IgD-negative memory B cell (primary cell): Measurements from ENCODE around the gene FAM171A1. TPM values are rescaled to one million over a fixed set of nuclear protein-coding genes. Genes with fewer than 3 reads are reported as not detected.
A peak's percentile ranks its signal among the peaks of the same experiment; 100 is the strongest.

ENCODE experiments used
- H3K27ac Mint-ChIP-seq, 3 donors: one replicate each; pipeline ENCODE4 v1.8.0; 2020 to 2022; ENCODE audit warnings: mild to moderate bottlenecking in 3 of 3, mixed read lengths in 3 of 3, moderate library complexity in 1 of 3
- H3K27me3 Mint-ChIP-seq: one replicate; pipeline ENCODE4 v1.8.0; 2021; ENCODE audit warnings: mixed read lengths
- H3K36me3 Mint-ChIP-seq: one replicate; pipeline ENCODE4 v1.8.0; 2020; ENCODE audit warnings: mild to moderate bottlenecking, mixed read lengths
- H3K4me1 Mint-ChIP-seq, 3 donors: one replicate each; pipeline ENCODE4 v1.8.0; 2020 to 2022; ENCODE audit warnings: mixed read lengths in 3 of 3, mild to moderate bottlenecking in 1 of 3
- H3K4me3 Mint-ChIP-seq, 4 donors: one replicate each; pipeline ENCODE4 v1.8.0; 2020 to 2022; ENCODE audit warnings: mild to moderate bottlenecking in 4 of 4, mixed read lengths in 4 of 4, moderate library complexity in 3 of 4
- H3K9me3 Mint-ChIP-seq, 3 donors: one replicate each; pipeline ENCODE4 v1.8.0; 2020 to 2021; ENCODE audit warnings: mixed read lengths in 3 of 3, mild to moderate bottlenecking in 1 of 3
- polyA plus RNA-seq: library from polyadenylated mRNA; unstranded; fragments of 300-500 nt; fragmentation: Illumina TruSeq; gene quantifications from one replicate; pipeline ENCODE4 v1.2.3, GENCODE V29; 2021

FAM171A1 gene
- polyA plus RNA-seq, 1 donor from 2014 or later: 0.36 TPM

DNA sequence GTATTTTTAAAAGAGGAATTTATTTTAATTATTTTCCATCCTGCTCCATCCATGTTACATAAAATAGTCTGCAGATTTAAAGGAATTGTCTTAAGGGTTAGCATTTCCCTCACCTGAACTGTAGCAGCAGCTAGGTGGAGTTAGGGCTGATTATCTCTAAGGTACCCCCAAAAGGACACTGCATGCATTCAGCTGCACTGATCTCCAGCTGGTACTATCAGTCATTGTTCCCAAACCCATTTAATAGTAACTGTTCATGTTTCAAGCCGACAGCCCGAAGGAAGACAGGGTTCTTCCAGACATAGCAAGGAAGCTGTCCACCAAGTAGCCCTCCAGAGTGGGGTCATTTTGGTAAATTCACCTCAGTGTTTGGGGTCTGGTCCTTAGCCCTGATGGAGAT is 48.7 kb downstream of the FAM171A1 start:
- no peak overlapping the region for H3K27ac Mint-ChIP-seq
- H3K4me1 Mint-ChIP-seq: no peaks in the 10 kb centered on the region
- no peak overlapping the region for H3K4me3 Mint-ChIP-seq
- peaks cover 9% of the 10 kb centered on the region for H3K27me3 Mint-ChIP-seq
- H3K9me3 Mint-ChIP-seq: peaks cover 0 to 4% (median 0%) of the 10 kb centered on the region in 3 donors
- no peaks in the 10 kb centered on the region for H3K36me3 Mint-ChIP-seq

GRCh38 chr10:15321431-15322341 is 49.4 kb downstream of the FAM171A1 start:
- no peak overlapping the region for H3K27ac Mint-ChIP-seq
- no peaks in the 10 kb centered on the region for H3K4me1 Mint-ChIP-seq
- peaks cover 0 to 4% (median 0%) of the 10 kb centered on the region in 3 donors for H3K9me3 Mint-ChIP-seq
- H3K36me3 Mint-ChIP-seq: no peaks in the 10 kb centered on the region
- H3K4me3 Mint-ChIP-seq: no peak overlapping the region
- H3K27me3 Mint-ChIP-seq: peaks cover 8% of the 10 kb centered on the region

DNA sequence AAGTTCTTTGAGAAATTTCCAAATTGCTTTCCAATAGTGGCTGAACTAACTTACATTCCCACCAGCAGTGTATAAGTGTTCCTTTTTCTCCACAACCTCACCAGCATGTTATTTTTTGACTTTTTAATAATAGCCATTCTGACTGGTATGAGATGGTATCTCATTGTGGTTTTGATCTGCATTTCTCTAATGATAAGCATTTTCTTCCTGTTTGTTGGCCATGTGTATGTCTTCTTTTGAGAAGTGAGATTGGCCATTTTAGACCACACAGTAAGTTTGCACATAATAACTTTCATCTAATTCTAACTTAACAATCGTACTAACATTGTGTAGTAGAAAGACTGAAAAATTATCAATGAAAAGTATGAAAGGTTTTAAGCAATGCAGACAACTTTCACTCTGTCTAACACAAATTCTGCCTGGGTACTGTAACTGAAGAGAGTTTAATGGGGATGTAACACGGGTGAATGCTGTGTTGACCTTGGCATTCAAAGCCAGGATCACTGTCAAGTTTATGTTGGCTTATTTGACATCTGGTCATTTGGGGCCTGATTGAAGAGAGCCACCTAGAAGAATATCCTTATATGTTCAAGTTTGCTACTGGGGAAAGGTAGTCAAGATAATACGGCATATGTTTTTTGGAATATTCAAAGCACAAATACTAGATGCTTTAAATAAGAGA is 50.4 kb downstream of the FAM171A1 start:
- Mint-ChIP-seq H3K4me1 (no peaks in the 10 kb centered on the region), H3K9me3 (peaks cover 0 to 4% (median 0%) of the 10 kb centered on the region in 3 donors), H3K27me3 (peaks cover 5% of the 10 kb centered on the region), H3K36me3 (no peaks in the 10 kb centered on the region), H3K4me3 (no peak overlapping the region), H3K27ac (no peak overlapping the region)

DNA sequence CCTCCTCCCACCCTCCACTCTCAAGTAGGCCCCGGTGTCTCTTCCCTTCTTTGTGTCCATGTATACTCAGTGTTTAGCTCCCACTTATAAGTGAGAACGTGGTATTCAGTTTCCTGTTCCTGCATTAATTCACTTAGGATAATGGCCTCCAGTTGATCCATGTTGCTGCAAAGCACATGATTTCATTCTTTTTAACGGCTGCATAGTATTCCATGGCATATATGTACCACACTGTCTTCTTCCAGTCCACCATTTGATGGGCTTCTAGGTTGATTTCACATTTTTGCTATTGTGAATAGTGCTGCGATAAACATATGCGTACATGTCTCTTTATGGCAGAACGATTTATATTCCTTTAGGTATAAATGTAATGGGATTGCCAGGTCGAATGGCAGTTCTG is 51.0 kb downstream of the FAM171A1 start:
- Mint-ChIP-seq H3K9me3 (peaks cover 0 to 4% (median 0%) of the 10 kb centered on the region in 3 donors), H3K36me3 (no peaks in the 10 kb centered on the region), H3K27me3 (peaks cover 3% of the 10 kb centered on the region), H3K27ac (no peak overlapping the region), H3K4me3 (no peak overlapping the region), H3K4me1 (no peaks in the 10 kb centered on the region)

- Mint-ChIP-seq H3K4me3 (no peak overlapping the region), H3K27ac (peak overlapping the region in 1 of 3 donors; percentile 20), H3K27me3 (peaks cover 5% of the 10 kb centered on the region), H3K36me3 (no peaks in the 10 kb centered on the region), H3K9me3 (peaks cover 0 to 4% (median 0%) of the 10 kb centered on the region in 3 donors), H3K4me1 (peaks cover 0 to 3% (median 0%) of the 10 kb centered on the region in 3 donors)
Measured at GRCh38 chr10:15316871-15317464, 54.1 kb downstream of the FAM171A1 start.

GRCh38 chr10:15316145-15316544 is 54.9 kb downstream of the FAM171A1 start:
- no peaks in the 10 kb centered on the region for H3K36me3 Mint-ChIP-seq

DNA sequence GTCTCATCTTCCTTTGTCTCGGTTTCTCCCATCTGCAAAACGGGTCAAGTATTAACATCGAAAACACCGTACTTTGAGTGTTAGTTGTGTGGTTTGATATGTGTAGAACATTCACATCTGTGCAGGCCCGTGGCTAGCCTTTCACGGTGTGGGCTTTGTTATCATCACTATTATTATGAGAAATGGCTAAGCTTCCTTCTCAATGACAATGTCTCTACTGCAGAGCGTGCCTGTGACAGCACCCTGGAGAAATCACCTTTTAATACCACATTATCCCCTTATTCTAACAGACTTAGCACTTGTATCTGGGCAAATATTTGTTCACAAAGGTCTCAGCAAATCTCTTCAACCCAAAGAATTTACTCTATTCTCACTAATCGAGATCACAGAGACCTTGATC is 55.8 kb downstream of the FAM171A1 start:
- no peaks in the 10 kb centered on the region for H3K36me3 Mint-ChIP-seq
- H3K4me1 Mint-ChIP-seq: peaks cover 0 to 3% (median 0%) of the 10 kb centered on the region in 3 donors
- no peak overlapping the region for H3K27ac Mint-ChIP-seq
- peaks cover 5% of the 10 kb centered on the region for H3K27me3 Mint-ChIP-seq
- no peak overlapping the region for H3K4me3 Mint-ChIP-seq
- no peaks in the 10 kb centered on the region for H3K9me3 Mint-ChIP-seq

More at GRCh38 chr10:15316145-15316544, 54.9 kb downstream of the FAM171A1 start:
- H3K9me3 Mint-ChIP-seq: peaks cover 0 to 4% (median 0%) of the 10 kb centered on the region in 3 donors
- H3K4me1 Mint-ChIP-seq: peaks cover 0 to 3% (median 0%) of the 10 kb centered on the region in 3 donors
- H3K27me3 Mint-ChIP-seq: peaks cover 5% of the 10 kb centered on the region
- no peak overlapping the region for H3K4me3 Mint-ChIP-seq
- H3K27ac Mint-ChIP-seq: no peak overlapping the region

GRCh38 chr10:15314482-15315045 is 56.5 kb downstream of the FAM171A1 start:
- Mint-ChIP-seq H3K36me3 (no peaks in the 10 kb centered on the region), H3K4me3 (no peak overlapping the region), H3K4me1 (peaks cover 0 to 3% (median 0%) of the 10 kb centered on the region in 3 donors), H3K27me3 (peaks cover 5% of the 10 kb centered on the region), H3K27ac (no peak overlapping the region), H3K9me3 (no peaks in the 10 kb centered on the region)

GRCh38 chr10:15313843-15314242 is 57.2 kb downstream of the FAM171A1 start:
- peaks cover 5% of the 10 kb centered on the region for H3K27me3 Mint-ChIP-seq
- no peak overlapping the region for H3K4me3 Mint-ChIP-seq
- no peaks in the 10 kb centered on the region for H3K9me3 Mint-ChIP-seq
- no peak overlapping the region for H3K27ac Mint-ChIP-seq
- peaks cover 0 to 3% (median 0%) of the 10 kb centered on the region in 3 donors for H3K4me1 Mint-ChIP-seq
- no peaks in the 10 kb centered on the region for H3K36me3 Mint-ChIP-seq

DNA sequence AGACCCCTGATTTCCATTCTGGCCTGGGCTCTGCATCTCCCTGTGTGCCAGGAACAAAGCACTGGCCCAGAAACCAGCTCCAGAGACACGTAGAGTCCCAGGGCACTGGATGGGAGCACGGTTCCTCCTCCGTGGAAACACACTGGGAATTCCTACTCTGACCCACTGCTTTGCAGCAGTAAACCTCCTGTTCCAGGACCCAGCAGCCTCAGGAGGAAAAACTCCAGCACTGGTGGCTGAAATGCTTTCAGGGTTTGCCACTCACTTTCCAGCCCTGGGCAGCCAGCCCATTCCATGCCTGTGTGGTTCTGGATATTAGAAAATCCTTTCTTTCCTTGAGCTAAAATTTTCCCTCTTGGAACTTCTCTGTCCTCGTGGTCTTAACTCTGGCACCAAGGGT is 58.0 kb downstream of the FAM171A1 start:
- H3K9me3 Mint-ChIP-seq: no peaks in the 10 kb centered on the region
- peaks cover 5% of the 10 kb centered on the region for H3K27me3 Mint-ChIP-seq
- no peak overlapping the region for H3K27ac Mint-ChIP-seq
- no peaks in the 10 kb centered on the region for H3K36me3 Mint-ChIP-seq
- no peak overlapping the region for H3K4me3 Mint-ChIP-seq
- H3K4me1 Mint-ChIP-seq: peaks cover 0 to 3% (median 0%) of the 10 kb centered on the region in 3 donors

DNA sequence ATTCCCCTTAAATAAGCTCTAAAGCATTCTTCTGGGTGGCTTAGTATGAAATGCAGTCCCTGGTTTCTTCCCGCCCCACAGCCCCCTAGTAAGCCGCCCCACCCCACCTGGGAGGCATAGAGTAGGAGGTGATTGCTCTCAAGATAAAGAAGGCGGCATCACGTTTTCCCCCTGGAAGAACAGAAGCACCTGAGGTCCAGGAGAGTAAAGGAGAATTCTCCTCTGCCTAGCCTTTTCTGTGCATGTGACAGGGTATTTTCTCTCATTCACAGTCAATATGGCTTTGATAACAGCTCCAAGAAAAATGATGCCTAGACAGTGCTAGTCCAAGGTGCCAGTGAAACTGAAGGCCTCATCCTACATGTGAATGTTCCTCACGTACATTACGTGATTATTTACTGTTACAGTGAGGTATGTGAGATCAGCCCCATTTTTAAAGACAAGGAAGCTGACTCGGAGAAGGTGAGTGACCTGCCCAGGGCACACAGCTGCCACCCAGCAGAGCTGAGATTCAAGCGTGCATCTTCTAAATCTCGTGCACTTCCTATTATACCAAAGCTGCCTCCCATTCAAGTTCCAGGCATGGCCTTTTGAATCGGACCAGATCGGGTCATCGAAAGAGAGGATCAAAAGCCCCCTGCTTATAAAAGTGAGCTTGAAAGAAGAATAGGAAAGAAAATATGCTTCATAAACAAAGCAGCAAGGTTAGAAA is 59.4 kb downstream of the FAM171A1 start:
- H3K27ac Mint-ChIP-seq: no peak overlapping the region

DNA sequence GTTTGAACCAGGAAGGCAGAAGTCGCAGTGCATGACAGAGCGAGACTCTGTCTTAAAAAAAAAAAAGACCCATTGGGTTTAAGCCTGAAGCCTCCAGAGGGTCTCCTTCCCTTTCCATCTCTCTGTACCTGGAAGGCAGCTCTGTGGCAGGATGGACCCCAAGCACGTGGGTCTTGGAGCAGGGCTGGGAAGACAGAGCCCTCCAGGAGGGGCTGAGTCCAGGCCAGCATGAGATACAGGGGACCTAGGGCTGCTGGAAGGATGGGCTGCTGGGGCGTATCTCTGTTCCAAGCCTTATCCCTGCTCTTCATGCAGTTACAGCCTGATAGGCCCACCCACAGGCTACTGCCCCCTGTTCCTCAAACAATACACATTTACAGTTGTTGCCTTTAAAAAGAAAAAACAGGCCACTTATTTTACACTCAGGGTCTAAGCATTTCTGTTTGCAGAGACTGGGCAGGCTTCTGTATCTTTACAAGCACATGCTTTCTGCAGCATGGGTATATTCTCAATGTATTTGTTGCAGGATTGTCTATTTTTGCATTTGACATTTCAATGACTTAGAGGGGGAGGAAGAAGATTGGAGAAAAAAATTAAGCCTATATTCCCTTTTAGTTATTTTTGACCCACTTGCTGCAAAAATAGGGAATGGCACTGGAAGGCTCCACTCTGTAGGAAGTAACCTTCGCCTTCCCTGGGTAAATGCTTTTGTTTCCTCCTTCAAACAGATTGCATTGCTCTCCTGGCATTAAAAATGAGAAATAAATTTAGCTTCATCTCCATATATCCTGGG is 60.1 kb downstream of the FAM171A1 start:
- Mint-ChIP-seq H3K4me3 (no peak overlapping the region), H3K27ac (no peak overlapping the region), H3K9me3 (peaks cover 0 to 1% (median 0%) of the 10 kb centered on the region in 3 donors), H3K4me1 (peaks cover 0 to 3% (median 0%) of the 10 kb centered on the region in 3 donors), H3K27me3 (peaks cover 2% of the 10 kb centered on the region), H3K36me3 (no peaks in the 10 kb centered on the region)

More for the DNA sequence above, 59.4 kb downstream of the FAM171A1 start:
- Mint-ChIP-seq H3K36me3 (no peaks in the 10 kb centered on the region), H3K9me3 (peaks cover 0 to under 1% (median 0%) of the 10 kb centered on the region in 3 donors), H3K4me1 (peaks cover 0 to 3% (median 0%) of the 10 kb centered on the region in 3 donors), H3K4me3 (no peak overlapping the region), H3K27me3 (peaks cover 3% of the 10 kb centered on the region)

- H3K4me1 Mint-ChIP-seq: peaks cover 0 to 3% (median 0%) of the 10 kb centered on the region in 3 donors
- H3K4me3 Mint-ChIP-seq: no peak overlapping the region
- no peaks in the 10 kb centered on the region for H3K36me3 Mint-ChIP-seq
- no peak overlapping the region for H3K27ac Mint-ChIP-seq
- H3K27me3 Mint-ChIP-seq: peaks cover 5% of the 10 kb centered on the region
- H3K9me3 Mint-ChIP-seq: peaks cover 0 to 1% (median 0%) of the 10 kb centered on the region in 3 donors
Measured at GRCh38 chr10:15309221-15309620, 61.9 kb downstream of the FAM171A1 start.
